GM19372 (cell line): Measurements from ENCODE around the gene RALGPS1.
A peak's percentile ranks its signal among the peaks of the same experiment; 100 is the strongest.
"Not testable (repeated sequence)": the region's sequence is repeated elsewhere in the genome, so short reads cannot be mapped to it uniquely, and the experiment has no call there.

ENCODE experiments used
- ATAC-seq: cut with Tn5 transposase; IDR thresholded peaks from one replicate; pipeline ENCODE4 v1.9.1; 2021; ENCODE audit warnings: mild to moderate bottlenecking, low read depth, moderate library complexity; ENCODE audit not compliant: unreplicated experiment

Gene RALGPS1

GRCh38 chr9:127166111-127166510 lies 251.5 kb downstream of the RALGPS1 start:
- ATAC-seq, result no peak

- peak; percentile 46 for ATAC-seq
These were observed 252.3 kb downstream of the RALGPS1 start for GRCh38 chr9:127166651-127167524.

- no peak for ATAC-seq
These were observed 253.2 kb downstream of the RALGPS1 start for GRCh38 chr9:127167560-127168326.

GRCh38 chr9:127168756-127169574 lies 254.4 kb downstream of the RALGPS1 start:
- ATAC-seq, result no peak

GRCh38 chr9:127169575-127169883 lies 254.9 kb downstream of the RALGPS1 start:
- no peak for ATAC-seq

- ATAC-seq, result no peak
These were observed 255.5 kb downstream of the RALGPS1 start for GRCh38 chr9:127170103-127170502.

- no peak for ATAC-seq
These were observed 256.1 kb downstream of the RALGPS1 start for GRCh38 chr9:127170652-127171051.

- ATAC-seq, result not testable (repeated sequence)
These were observed 256.8 kb downstream of the RALGPS1 start for GRCh38 chr9:127171348-127171747.

- no peak for ATAC-seq
These were observed 257.6 kb downstream of the RALGPS1 start for GRCh38 chr9:127172066-127172707.

GRCh38 chr9:127173063-127173462 lies 258.5 kb downstream of the RALGPS1 start:
- no peak for ATAC-seq

- no peak for ATAC-seq
These were observed 260.1 kb downstream of the RALGPS1 start for GRCh38 chr9:127174386-127175318.

GRCh38 chr9:127175319-127175715 lies 260.7 kb downstream of the RALGPS1 start:
- no peak for ATAC-seq

- ATAC-seq, result no peak
These were observed 261.2 kb downstream of the RALGPS1 start for GRCh38 chr9:127175764-127176163.

- no peak for ATAC-seq
These were observed 262.0 kb downstream of the RALGPS1 start for GRCh38 chr9:127176631-127177030.

- ATAC-seq, result no peak
These were observed 262.6 kb downstream of the RALGPS1 start for GRCh38 chr9:127177231-127177630.

GRCh38 chr9:127177665-127178265 lies 263.2 kb downstream of the RALGPS1 start:
- ATAC-seq, result no peak

- ATAC-seq, result no peak
These were observed 264.4 kb downstream of the RALGPS1 start for GRCh38 chr9:127178686-127179632.
